Coronary artery (tissue), 2 donors: ENCODE measurements around the gene DESI2.

ENCODE experiments used
- DNase-seq: peaks from one replicate; pipeline ENCODE4 v3.0.0-alpha.2; 2017; ENCODE audit warnings: low spot score
- H3K27ac ChIP-seq, 2 donors: fragments of 200-600 bp; sonication (generic); one replicate each; pipeline ENCODE4 v1.5.1; 2016 to 2019
- H3K4me3 ChIP-seq: fragments of 200-600 bp; sonication (generic); 2 replicates; pipeline ENCODE4 v1.5.1; 2016; ENCODE audit warnings: mild to moderate bottlenecking, moderate library complexity
- CTCF ChIP-seq: fragments of 200-600 bp; sonication (generic); IDR thresholded peaks from one replicate; pipeline ENCODE4 v1.5.1; 2019; ENCODE audit warnings: antibody characterized with exemption

Gene DESI2

GRCh38 chr1:244642526-244642925, 10.4 kb upstream of the DESI2 start:
- H3K27ac ChIP-seq: no peak overlapping the region
- DNase-seq: no peak
- no peak overlapping the region for H3K4me3 ChIP-seq
- no peak for TF ChIP-seq CTCF

GRCh38 chr1:244642988-244643387, 9.9 kb upstream of the DESI2 start:
- TF ChIP-seq CTCF: no peak
- no peak for DNase-seq
- H3K4me3 ChIP-seq: no peak overlapping the region
- no peak overlapping the region for H3K27ac ChIP-seq

GRCh38 chr1:244645414-244645813, 7.5 kb upstream of the DESI2 start:
- H3K27ac ChIP-seq: no peak overlapping the region
- no peak for DNase-seq
- TF ChIP-seq CTCF: no peak
- no peak overlapping the region for H3K4me3 ChIP-seq

- TF ChIP-seq CTCF: no peak
- Histone ChIP-seq H3K27ac (no peak overlapping the region), H3K4me3 (no peak overlapping the region)
- DNase-seq: no peak
Measured at GRCh38 chr1:244645890-244646289, 7.0 kb upstream of the DESI2 start.

GRCh38 chr1:244647819-244648218, 5.1 kb upstream of the DESI2 start:
- H3K4me3 ChIP-seq: no peak overlapping the region
- DNase-seq: no peak
- no peak overlapping the region for H3K27ac ChIP-seq
- no peak for TF ChIP-seq CTCF

GRCh38 chr1:244651956-244652622, 837 bp upstream of the DESI2 start:
- no peak for TF ChIP-seq CTCF
- H3K4me3 ChIP-seq: peak overlapping the region; percentile 72
- no peak for DNase-seq
- peak overlapping the region; percentile 58 to 97 for H3K27ac ChIP-seq

GRCh38 chr1:244653439-244654107, 647 bp downstream of the DESI2 start:
- Histone ChIP-seq H3K27ac (peak overlapping the region; percentile 91 to 97), H3K4me3 (peak overlapping the region; percentile 95)
- peak; percentile 77 for DNase-seq
- no peak for TF ChIP-seq CTCF
